OCI-LY3 (cell line): ENCODE results near the gene DCPS.
A peak's percentile ranks its signal among the peaks of the same experiment; 100 is the strongest.

Source experiments
- H2AFZ ChIP-seq: fragments of 200-600, 300-600 bp; shearing (Covaris generic); 2 replicates; pipeline ENCODE4 v1.6.0; 2014; ENCODE audit warnings: antibody characterized with exemption, low read depth, low read length
- H3K27ac ChIP-seq: fragments of 200-600, 300-600 bp; sonication (generic); 2 replicates; pipeline ENCODE4 v1.5.1; 2014; ENCODE audit warnings: mild to moderate bottlenecking, low read length, moderate library complexity, mixed read lengths
- H3K27me3 ChIP-seq: fragments of 200-600, 300-600 bp; sonication (generic); 2 replicates; pipeline ENCODE4 v1.6.1; 2014; ENCODE audit warnings: low read depth, low read length, mixed read lengths
- H3K36me3 ChIP-seq: fragments of 200-600, 300-600 bp; sonication (generic); replicated peaks from 2 replicates; pipeline ENCODE3; 2014; ENCODE audit warnings: low read depth, low read length, mixed read lengths
- H3K4me1 ChIP-seq: fragments of 300-600, 200-600 bp; sonication (generic); 2 replicates; pipeline ENCODE4 v1.6.1; 2014; ENCODE audit warnings: low read length, mixed read lengths
- H3K4me2 ChIP-seq: fragments of 200-600, 300-600 bp; sonication (generic); 2 replicates; pipeline ENCODE4 v1.6.1; 2014; ENCODE audit warnings: low read length, mixed read lengths
- H3K4me3 ChIP-seq: fragments of 300-600, 200-600 bp; sonication (generic); 2 replicates; pipeline ENCODE4 v1.5.1; 2014; ENCODE audit warnings: antibody characterized with exemption, mild to moderate bottlenecking, low read length, moderate library complexity
- H3K79me2 ChIP-seq: fragments of 300-600, 200-600 bp; shearing (Covaris generic); 2 replicates; pipeline ENCODE4 v1.6.1; 2014; ENCODE audit warnings: mild to moderate bottlenecking, low read length, mixed read lengths
- H3K9ac ChIP-seq: fragments of 300-600, 200-600 bp; shearing (Covaris generic); 2 replicates; pipeline ENCODE4 v1.6.0; 2014; ENCODE audit warnings: mild to moderate bottlenecking, low read length, moderate library complexity
- H3K9me3 ChIP-seq: fragments of 200-600, 300-600 bp; shearing (Covaris generic); 2 replicates; pipeline ENCODE4 v1.6.1; 2014; ENCODE audit warnings: low read length, mixed read lengths; ENCODE audit not compliant: insufficient read depth
- H4K20me1 ChIP-seq: fragments of 200-600, 300-600 bp; sonication (generic); 2 replicates; pipeline ENCODE4 v1.6.1; 2016; ENCODE audit warnings: low read length, mixed read lengths; ENCODE audit not compliant: insufficient read depth
- CTCF ChIP-seq: fragments of 200-600, 300-600 bp; sonication (generic); IDR thresholded peaks from 2 replicates; pipeline ENCODE4 v1.5.1; 2014; ENCODE audit warnings: antibody characterized with exemption, low read length, low read depth
- EZH2phosphoT487 ChIP-seq: fragments of 200-600 bp; shearing (Covaris generic); IDR thresholded peaks from 2 replicates; pipeline ENCODE4 v1.6.1; 2018; ENCODE audit warnings: antibody characterized with exemption, mixed run types, low read depth

The DCPS gene

GRCh38 chr11:126352934-126353801 lies 49.3 kb downstream of the DCPS start:
- Histone ChIP-seq H3K79me2 (peaks cover 81% of the 10 kb centered on the region), H2AFZ (no peak overlapping the region), H3K27ac (no peak overlapping the region), H3K9ac (no peak overlapping the region), H3K27me3 (no peaks in the 10 kb centered on the region), H3K36me3 (peaks cover 21% of the 10 kb centered on the region), H4K20me1 (no peaks in the 10 kb centered on the region), H3K9me3 (no peaks in the 10 kb centered on the region), H3K4me3 (0 out of 2 replicates have a peak overlapping the region, but pooled peaks have one; percentile 20), H3K4me2 (peak overlapping the region; percentile 5; the same call in 1 of the 2 replicates), H3K4me1 (peaks cover 20% of the 10 kb centered on the region)
- TF ChIP-seq CTCF (no peak), EZH2phosphoT487 (no peak)

GRCh38 chr11:126354631-126355323 lies 50.9 kb downstream of the DCPS start:
- H3K36me3 ChIP-seq = peaks cover 21% of the 10 kb centered on the region
- peaks cover 20% of the 10 kb centered on the region for H3K4me1 ChIP-seq
- H3K9me3 ChIP-seq = no peaks in the 10 kb centered on the region
- TF ChIP-seq CTCF (no peak), EZH2phosphoT487 (no peak)
- peak overlapping the region; percentile 60 for H3K27ac ChIP-seq
- 0 out of 2 replicates have a peak overlapping the region, but pooled peaks have one; percentile 15 for H2AFZ ChIP-seq
- peak overlapping the region; percentile 97 for H3K4me2 ChIP-seq
- H4K20me1 ChIP-seq = no peaks in the 10 kb centered on the region
- peak overlapping the region; percentile 90 for H3K9ac ChIP-seq
- H3K79me2 ChIP-seq = peaks cover 69% of the 10 kb centered on the region
- H3K27me3 ChIP-seq = no peaks in the 10 kb centered on the region
- H3K4me3 ChIP-seq = peak overlapping the region; percentile 86

GRCh38 chr11:126355324-126355925 lies 51.6 kb downstream of the DCPS start, which contains the start of gene ST3GAL4:
TSS of gene ST3GAL4 (plus strand) at chr11:126355686. CDS start at chr11:126406156, 50,470 bp downstream.
- Histone ChIP-seq H3K4me1 (peaks cover 20% of the 10 kb centered on the region), H4K20me1 (no peaks in the 10 kb centered on the region), H3K36me3 (peaks cover 17% of the 10 kb centered on the region), H3K27me3 (no peaks in the 10 kb centered on the region), H2AFZ (peak within 1 kb of the TSS; percentile 15; the same call in 1 of the 2 replicates), H3K9me3 (no peaks in the 10 kb centered on the region), H3K27ac (peak within 1 kb of the TSS; percentile 60), H3K79me2 (peaks cover 63% of the 10 kb centered on the region), H3K9ac (peak within 1 kb of the TSS; percentile 90), H3K4me3 (peak within 1 kb of the TSS; percentile 86), H3K4me2 (peak within 1 kb of the TSS; percentile 100)
- TF ChIP-seq CTCF (no peak), EZH2phosphoT487 (no peak)
